HEK293T (cell line): Measurements from ENCODE around the gene FHIT.

Experiments
- CTCF ChIA-PET: fragments of 350-600 bp; formaldehyde crosslinking; extraction: SDS; loops from one replicate; lab custom pipeline; 2021; ENCODE audit warnings: antibody characterized with exemption, inconsistent platforms; lab: Yijun Ruan, JAX
- POLR2A ChIA-PET: fragments of 350-600 bp; formaldehyde crosslinking; extraction: SDS; loops from one replicate; lab custom pipeline; 2020; ENCODE audit warnings: antibody characterized with exemption, inconsistent platforms; lab: Yijun Ruan, JAX
- DNase-seq: peaks from one replicate; pipeline ENCODE4 v3.0.0; 2012; ENCODE audit warnings: mixed read lengths; ENCODE audit errors: extremely low spot score
- ARNT ChIP-seq: fragments of 450-650 bp; IDR thresholded peaks from 2 replicates; pipeline ENCODE4 v1.6.1; 2017; ENCODE audit warnings: mild to moderate bottlenecking
- BHLHE40 ChIP-seq: fragments of 450-650 bp; IDR thresholded peaks from 2 replicates; pipeline ENCODE4 v1.6.1; 2016; ENCODE audit warnings: mild to moderate bottlenecking, moderate library complexity, borderline replicate concordance
- CTBP1 ChIP-seq: fragments of 450-650 bp; IDR thresholded peaks from 2 replicates; pipeline ENCODE4 v1.6.1; 2016; ENCODE audit warnings: borderline replicate concordance
- ELF4 ChIP-seq: fragments of 450-650 bp; IDR thresholded peaks from 2 replicates; pipeline ENCODE4 v1.6.1; 2017; ENCODE audit warnings: antibody characterized with exemption
- FOXA1 ChIP-seq: fragments of 450-650 bp; IDR thresholded peaks from 2 replicates; pipeline ENCODE4 v1.6.1; 2016; ENCODE audit warnings: mild to moderate bottlenecking
- FOXK2 ChIP-seq: fragments of 450-650 bp; IDR thresholded peaks from 2 replicates; pipeline ENCODE4 v1.6.1; 2016; ENCODE audit warnings: mild to moderate bottlenecking
- FOXM1 ChIP-seq: fragments of 450-650 bp; IDR thresholded peaks from 2 replicates; pipeline ENCODE4 v1.6.1; 2017; ENCODE audit warnings: mild to moderate bottlenecking, borderline replicate concordance
- HDGF ChIP-seq: fragments of 450-650 bp; IDR thresholded peaks from 2 replicates; pipeline ENCODE4 v1.6.1; 2017; ENCODE audit warnings: antibody characterized with exemption, borderline replicate concordance
- L3MBTL2 ChIP-seq: fragments of 450-650 bp; conservative IDR thresholded peaks from 2 replicates; pipeline ENCODE4 v1.6.1; 2016; ENCODE audit warnings: mild to moderate bottlenecking
- LEF1 ChIP-seq: fragments of 450-650 bp; IDR thresholded peaks from 2 replicates; pipeline ENCODE4 v1.6.1; 2017; ENCODE audit warnings: mild to moderate bottlenecking, borderline replicate concordance
- NFRKB ChIP-seq: fragments of 450-650 bp; IDR thresholded peaks from 2 replicates; pipeline ENCODE4 v1.6.1; 2016; ENCODE audit warnings: mild to moderate bottlenecking, moderate library complexity
- PKNOX1 ChIP-seq: fragments of 450-650 bp; IDR thresholded peaks from 2 replicates; pipeline ENCODE4 v1.6.1; 2016
- SP1 ChIP-seq: fragments of 450-650 bp; IDR thresholded peaks from 2 replicates; pipeline ENCODE4 v1.6.1; 2017
- SUZ12 ChIP-seq: fragments of 450-650 bp; IDR thresholded peaks from 2 replicates; pipeline ENCODE4 v1.6.1; 2016; ENCODE audit warnings: mild to moderate bottlenecking
- TARDBP ChIP-seq: fragments of 450-650 bp; IDR thresholded peaks from 2 replicates; pipeline ENCODE4 v1.6.1; 2016
- ZNF384 ChIP-seq: fragments of 450-650 bp; IDR thresholded peaks from 2 replicates; pipeline ENCODE4 v1.6.1; 2016

The FHIT gene

DNA sequence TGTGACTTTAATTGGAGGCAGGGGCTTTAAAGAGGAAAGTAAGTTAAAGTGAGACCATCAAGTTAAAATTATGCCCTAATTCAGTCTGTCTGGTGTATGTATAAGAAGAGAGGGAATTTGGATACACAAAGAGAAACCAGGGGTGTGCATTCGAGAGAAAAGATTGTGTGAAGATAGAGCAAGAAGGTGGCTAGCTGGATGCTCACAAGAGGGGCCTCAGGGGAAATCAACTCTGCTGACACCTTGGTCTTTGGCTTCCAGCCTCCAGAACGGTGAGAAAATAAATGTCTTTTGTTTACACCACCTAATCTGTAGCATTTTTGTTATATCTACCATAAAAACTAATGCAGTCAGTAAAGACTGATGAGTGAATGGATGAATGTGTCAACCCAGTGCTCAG is 1294.1 kb downstream of the FHIT start:
- ChIA-PET CTCF (no interaction called here), POLR2A (no interaction called here)
- TF ChIP-seq L3MBTL2, result no peak
- no peak for TF ChIP-seq ZNF384
- TF ChIP-seq PKNOX1, result no peak
- no peak for TF ChIP-seq NFRKB
- no peak for TF ChIP-seq SUZ12
- TF ChIP-seq CTBP1, result no peak
- no peak for TF ChIP-seq ELF4
- no peak for TF ChIP-seq FOXA1
- no peak for TF ChIP-seq LEF1
- no peak for DNase-seq

- POLR2A ChIA-PET, result no interaction called here
- no peak for DNase-seq
- CTCF ChIA-PET, result no interaction called here
- TF ChIP-seq LEF1 (no peak), ARNT (no peak), SUZ12 (no peak), NFRKB (no peak), FOXM1 (no peak), CTBP1 (no peak), ZNF384 (no peak), L3MBTL2 (no peak), HDGF (no peak)
Observed at GRCh38 chr3:59953104-59953503, 1298.1 kb downstream of the FHIT start.

DNA sequence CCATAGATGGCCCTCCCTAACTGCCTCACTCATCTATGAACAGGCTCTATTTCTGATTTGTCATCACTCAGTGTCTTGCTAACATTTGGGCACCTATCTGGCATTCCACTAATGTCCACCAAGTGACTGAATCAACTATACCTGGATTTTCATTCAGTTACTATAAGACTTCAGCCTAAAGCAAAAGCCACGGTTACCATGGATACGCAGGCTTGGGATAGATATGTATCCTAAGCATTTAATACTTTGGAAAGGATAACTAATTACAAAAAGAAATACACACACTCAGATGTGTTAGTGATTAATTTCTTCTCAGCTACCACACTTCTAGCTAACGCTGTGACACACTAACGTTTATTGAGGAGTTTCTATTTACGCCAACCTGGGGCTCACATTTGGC is 1301.9 kb downstream of the FHIT start:
- POLR2A ChIA-PET, result no interaction called here
- TF ChIP-seq TARDBP (no peak), ELF4 (no peak), SP1 (no peak), FOXM1 (no peak), L3MBTL2 (no peak), FOXK2 (no peak), ARNT (no peak), FOXA1 (no peak), LEF1 (no peak), SUZ12 (no peak), ZNF384 (no peak), CTBP1 (no peak), HDGF (no peak), BHLHE40 (no peak), PKNOX1 (no peak), NFRKB (no peak)
- CTCF ChIA-PET, result no interaction called here
- no peak for DNase-seq

GRCh38 chr3:59946401-59946800 is 1304.9 kb downstream of the FHIT start:
- TF ChIP-seq ELF4 (no peak), LEF1 (no peak), ZNF384 (no peak), SP1 (no peak), PKNOX1 (no peak), BHLHE40 (no peak), HDGF (no peak), FOXM1 (no peak), NFRKB (no peak)
- CTCF ChIA-PET, result no interaction called here
- POLR2A ChIA-PET, result no interaction called here
- DNase-seq, result no peak

DNA sequence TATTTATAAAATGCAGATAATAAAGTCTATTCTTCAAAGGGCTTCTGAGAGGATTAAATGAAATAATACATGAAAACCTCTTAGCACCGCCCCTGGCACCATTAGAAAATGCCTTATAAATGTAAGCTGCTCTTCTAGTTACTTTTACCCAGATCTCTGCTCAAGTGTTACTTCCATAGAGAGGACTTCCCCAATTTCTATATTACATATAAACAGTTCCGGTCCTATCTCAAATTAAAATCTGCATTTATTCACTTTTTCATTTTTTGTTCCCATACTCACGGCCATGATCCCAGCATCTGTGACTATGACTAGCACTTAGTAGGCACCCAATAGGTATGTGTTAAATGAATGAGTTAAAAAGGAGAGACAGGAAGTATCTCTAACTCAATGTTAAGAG is 1310.5 kb downstream of the FHIT start:
- TF ChIP-seq ARNT (no peak), FOXM1 (no peak), TARDBP (no peak)
- ChIA-PET CTCF (no interaction called here), POLR2A (no interaction called here)
- DNase-seq, result no peak

GRCh38 chr3:59939826-59940426 is 1311.3 kb downstream of the FHIT start:
- CTCF ChIA-PET, result no interaction called here
- POLR2A ChIA-PET, result no interaction called here
- no peak for TF ChIP-seq CTBP1
- TF ChIP-seq LEF1, result no peak
- TF ChIP-seq TARDBP, result no peak
- no peak for TF ChIP-seq PKNOX1
- TF ChIP-seq ARNT, result no peak
- TF ChIP-seq ELF4, result no peak
- TF ChIP-seq HDGF, result no peak
- TF ChIP-seq NFRKB, result no peak
- TF ChIP-seq L3MBTL2, result no peak
- TF ChIP-seq SUZ12, result no peak
- TF ChIP-seq BHLHE40, result no peak
- no peak for TF ChIP-seq FOXK2
- TF ChIP-seq FOXA1, result no peak
- no peak for DNase-seq
